GM18517 (cell line): Measurements from ENCODE around the gene ARHGAP30.
"Not testable (repeated sequence)": the region's sequence is repeated elsewhere in the genome, so short reads cannot be mapped to it uniquely, and the experiment has no call there.

Experiments
- ATAC-seq: cut with Tn5 transposase; IDR thresholded peaks from one replicate; pipeline ENCODE4 v1.9.1; 2021; ENCODE audit warnings: mild to moderate bottlenecking, moderate library complexity; ENCODE audit not compliant: unreplicated experiment

ARHGAP30 gene

DNA sequence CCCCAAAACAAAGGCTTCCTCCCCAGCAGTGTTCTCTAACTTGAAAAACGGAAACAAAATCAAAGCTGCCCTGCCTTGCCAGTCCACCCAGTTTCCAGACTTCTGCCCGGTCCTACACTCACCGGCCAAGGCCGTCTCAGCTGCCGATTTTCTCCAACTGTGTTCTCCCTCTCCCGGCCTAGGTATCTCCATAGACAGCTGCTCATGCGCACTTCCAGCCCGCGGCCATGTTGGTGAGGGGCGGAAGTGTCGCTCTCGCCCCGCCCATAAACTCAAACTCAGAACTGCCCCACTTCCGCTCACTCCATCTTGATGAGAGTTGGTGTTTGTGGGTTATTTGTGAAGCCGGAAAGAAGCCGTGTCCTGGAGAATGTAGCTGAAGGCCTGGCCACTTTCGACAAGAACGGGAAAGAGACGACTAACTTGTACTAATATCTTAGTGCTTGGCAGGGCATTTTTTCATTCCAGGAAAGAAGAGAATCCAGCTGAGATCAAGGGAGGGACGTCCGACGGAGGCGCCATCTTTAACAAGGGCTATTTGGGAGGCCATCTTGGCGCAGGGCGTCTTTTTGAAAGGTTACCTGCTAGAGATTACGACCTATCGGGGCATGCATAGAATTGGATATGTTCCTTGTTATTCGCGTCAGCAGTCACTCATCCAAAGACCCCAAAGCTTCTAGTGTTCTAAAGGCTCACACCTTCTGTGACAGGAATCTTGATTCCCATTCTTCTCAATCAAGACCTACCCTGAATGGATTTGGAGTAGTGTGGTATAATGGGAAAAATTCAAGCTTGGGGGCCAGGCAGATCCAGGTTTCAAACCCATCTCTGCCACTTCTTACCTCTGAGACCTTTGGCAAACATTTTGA, 23.7 kb downstream of the ARHGAP30 start, which contains the start of gene USF1:
TSS of gene USF1 (minus strand) at position 242 of the 869 bp plus-strand sequence. CDS start 2,702 bp downstream, outside the sequence.
- peak; percentile 52 for ATAC-seq

DNA sequence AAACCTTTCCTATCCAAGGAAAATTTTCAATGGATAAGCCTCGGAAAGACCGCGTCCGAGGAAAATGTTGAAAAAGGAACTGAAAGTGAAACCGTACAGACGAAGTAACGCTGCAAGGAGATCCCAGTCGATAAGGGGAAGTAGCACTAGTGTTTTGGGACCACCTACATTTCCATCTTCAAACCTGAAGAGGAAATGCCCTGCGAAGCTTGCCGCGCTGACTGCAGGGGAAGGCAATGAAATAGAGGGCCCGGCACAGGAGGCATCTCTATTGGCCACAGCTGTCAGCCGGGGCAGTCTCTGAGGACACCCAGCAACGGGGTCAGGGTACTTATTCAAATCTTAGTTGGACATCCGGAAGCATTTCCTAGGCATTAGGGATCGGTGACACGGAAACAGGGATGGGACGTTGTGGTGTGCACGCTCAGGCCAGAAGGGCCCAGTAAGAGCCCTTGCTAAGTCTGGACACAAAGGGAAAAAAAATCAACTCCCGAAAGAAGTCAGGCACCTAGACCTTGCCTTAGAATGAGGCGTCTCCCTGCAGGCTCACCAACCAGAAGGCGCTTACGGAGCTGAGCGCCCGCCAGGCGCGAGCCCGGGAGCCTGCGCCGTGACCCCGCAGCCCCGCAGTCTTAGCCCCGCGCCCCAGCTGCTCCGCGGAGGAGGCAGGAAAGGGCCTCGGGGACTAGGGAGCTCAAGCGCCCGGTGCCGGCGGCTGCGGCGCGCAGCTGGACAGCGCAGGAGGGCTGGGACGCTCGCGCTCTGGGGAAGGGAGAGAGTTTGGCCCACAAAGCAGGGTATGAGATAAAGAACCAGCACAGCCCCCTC, 24.6 kb downstream of the ARHGAP30 start:
- peak; percentile 41 for ATAC-seq

DNA sequence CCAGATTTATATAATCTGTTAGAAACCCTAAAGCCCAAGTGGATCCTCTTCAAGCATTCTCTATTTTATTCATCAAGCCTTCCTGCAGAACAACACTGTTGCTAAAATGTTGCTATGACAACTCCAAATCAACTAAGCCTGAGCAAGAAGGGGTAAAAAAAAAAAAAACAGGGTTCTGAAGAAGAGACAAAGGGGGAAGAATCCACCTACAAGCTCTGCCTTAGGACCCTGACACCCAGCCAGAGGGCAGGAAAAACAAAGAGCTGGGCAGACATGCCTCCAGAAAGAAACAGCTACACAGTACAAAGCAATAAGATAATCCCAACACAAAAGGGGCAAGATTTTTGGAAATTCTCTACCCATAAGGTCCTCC, 25.2 kb downstream of the ARHGAP30 start:
- ATAC-seq = no peak

DNA sequence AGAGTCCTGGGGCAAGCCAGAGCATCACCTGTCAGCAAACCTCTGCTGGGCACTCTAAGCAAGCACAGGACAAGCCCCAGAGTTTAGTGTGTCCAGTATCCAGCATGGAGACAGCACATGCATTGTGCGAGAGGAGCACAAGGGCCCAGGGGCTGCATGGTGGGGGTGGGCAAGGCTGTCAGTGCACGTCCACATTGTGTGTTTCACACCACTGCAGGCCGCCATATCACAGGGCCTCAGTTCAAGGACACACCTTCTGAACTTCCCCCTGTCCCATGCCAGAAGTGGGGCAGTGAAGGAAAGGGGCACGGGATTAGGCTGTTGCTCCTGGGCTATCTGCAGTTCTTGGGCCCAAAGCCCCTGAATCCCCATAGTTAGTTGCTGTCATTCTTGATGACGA, 30.1 kb downstream of the ARHGAP30 start:
- no peak for ATAC-seq

DNA sequence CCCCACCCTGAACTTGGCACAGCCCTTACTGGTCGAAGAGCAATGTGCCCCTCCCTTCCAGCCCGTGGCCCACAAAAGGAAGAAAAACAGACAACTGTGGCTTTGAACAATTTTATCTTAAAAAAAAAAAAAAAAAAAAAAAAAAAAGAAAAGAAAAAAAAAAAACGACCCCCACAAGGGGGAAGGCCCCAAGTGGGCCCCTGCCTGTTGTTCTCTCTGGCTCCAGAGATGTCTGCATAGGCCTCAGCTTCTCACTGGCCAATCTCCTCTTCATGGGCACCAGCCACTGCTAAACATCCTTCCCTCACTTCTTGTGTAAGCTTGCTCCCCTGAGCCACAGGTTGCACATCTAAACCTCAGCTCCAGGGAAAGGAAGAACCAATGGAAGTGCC, 30.5 kb downstream of the ARHGAP30 start:
- ATAC-seq = no peak

DNA sequence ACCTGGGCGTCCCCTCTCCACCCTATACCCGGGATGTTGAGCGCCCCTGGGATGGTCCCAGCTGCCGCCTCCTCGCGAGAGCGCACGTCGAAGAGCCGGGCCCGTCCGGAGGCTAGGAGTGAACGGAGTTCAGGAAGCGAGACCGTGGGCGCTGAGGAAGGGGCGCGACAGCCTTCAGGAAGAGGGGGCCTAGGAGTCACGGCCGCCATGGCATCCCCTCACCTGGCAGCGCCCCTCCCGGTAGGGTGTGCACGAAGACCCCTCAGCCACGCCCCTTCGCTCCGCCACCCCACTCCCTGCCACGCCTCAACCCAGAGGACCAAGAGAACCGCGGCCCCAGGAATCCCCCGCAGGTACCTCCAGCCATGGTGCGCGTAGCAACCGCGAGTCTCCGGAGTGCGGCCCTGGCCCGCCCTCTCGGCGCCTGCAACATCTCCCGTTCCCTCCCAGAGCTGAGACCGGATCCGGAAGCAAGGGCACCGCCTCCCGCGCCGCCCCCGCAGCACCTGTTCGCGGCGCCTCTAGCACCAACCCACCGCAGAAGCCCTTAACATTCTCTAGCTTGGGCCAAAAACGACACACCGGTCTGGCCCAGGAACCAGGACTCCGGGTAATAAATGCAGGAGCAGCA, 31.1 kb downstream of the ARHGAP30 start, which contains the start of gene TSTD1:
TSS of gene TSTD1 (minus strand) at position 442 of the 631 bp plus-strand sequence. CDS start at position 367, 75 bp downstream.
- peak; percentile 76 for ATAC-seq

DNA sequence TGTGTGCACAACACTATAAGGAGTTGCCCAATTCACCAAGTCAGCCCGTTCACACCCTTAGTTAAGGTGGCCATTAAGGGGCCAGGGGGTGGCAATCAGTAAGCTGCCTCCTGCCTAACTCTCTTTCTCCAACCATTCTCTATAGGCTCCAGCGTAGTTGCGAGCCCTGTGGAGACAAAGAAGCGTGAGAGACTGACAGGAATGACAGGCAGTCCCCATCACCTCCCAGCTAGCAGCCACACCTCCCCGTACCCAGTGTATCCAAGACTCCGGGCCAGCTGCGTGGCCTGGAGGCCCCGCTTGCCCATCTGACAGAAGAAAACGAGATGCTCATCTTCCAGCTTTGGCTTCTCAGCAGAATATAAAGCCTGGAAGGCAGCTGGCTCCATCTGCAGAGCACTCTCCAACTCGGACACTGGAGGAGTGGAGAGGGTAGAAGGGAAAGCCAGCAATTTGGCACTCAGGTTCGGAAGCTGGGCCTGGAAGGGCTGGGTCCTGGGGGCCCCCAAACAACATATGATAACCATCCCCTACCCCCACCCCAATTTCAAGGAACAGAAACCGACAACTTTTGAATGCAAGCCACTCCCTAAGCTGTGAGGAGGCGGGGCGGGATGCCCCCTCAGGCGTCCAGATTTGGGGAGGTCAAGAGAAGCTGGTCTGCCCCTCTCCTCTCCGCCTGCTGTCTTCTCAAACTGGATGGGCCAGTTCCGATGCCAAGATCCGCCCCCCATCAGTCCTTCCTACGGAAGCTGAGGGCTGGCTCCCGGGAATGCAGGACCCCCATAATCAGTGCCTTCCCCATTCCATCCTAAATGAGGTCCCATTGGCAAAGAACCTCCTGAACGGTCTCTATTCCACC, 31.8 kb downstream of the ARHGAP30 start:
- ATAC-seq = no peak

GRCh38 chr1:161033751-161034150, 35.9 kb downstream of the ARHGAP30 start:
- no peak for ATAC-seq

GRCh38 chr1:161032409-161032808, 37.3 kb downstream of the ARHGAP30 start:
- ATAC-seq = no peak

- no peak for ATAC-seq
Measured at GRCh38 chr1:161031874-161032273, 37.8 kb downstream of the ARHGAP30 start.

DNA sequence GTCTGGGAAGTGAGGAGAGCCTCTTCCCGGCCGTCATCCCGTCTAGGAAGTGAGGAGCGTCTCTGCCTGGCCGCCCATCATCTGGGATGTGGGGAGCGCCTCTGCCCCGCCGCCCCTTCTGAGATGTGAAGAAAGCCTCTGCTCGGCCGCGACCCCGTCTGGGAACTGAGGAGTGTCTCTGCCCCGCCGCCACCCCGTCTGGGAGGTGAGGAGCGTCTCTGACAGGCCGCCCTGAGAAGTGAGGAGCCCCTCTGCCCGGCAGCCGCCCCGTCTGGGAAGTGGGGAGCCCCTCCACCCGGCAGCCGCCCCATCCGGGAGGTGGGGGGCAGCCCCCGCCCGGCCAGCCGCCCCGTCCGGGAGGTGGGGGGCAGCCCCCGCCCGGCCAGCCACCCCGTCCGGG, 40.2 kb downstream of the ARHGAP30 start:
- not testable (repeated sequence) for ATAC-seq

DNA sequence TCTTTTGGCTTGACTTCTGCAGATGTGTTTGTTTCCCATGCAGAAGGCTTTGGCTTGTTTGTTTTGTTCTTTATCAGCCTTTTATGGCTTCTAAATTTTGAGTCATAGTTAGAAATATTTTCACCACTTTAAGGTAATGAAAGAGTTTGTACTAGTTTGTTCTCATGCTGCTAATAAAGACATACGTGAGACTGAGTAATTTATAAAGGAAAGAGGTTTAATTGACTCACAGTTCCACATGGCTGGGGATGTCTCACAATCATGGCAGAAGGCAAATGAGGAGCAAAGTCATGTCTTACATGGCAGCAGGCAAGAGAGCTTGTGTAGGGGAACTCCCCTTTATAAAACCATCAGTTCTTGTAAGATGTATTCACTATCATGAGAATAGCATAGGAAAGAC, 42.7 kb downstream of the ARHGAP30 start:
- not testable (repeated sequence) for ATAC-seq

DNA sequence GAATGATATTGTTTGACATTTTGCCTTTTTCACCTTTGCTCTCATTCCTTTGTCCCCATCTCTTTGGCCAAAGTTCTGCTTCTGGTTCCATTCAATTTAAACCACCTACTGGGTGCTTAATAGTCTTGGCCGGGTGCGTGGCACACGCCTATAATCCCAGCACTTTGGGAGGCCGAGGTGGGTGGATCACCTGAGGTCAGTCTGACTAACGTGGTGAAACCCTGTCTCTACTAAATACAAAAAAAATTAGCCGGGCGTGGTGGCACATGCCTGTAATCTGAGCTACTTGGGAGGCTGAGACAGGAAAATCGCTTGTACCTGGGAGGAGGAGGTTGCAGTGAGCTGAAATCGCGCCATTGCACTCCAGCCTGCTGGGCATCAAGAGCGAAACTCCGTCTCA, 47.3 kb downstream of the ARHGAP30 start:
- not testable (repeated sequence) for ATAC-seq

DNA sequence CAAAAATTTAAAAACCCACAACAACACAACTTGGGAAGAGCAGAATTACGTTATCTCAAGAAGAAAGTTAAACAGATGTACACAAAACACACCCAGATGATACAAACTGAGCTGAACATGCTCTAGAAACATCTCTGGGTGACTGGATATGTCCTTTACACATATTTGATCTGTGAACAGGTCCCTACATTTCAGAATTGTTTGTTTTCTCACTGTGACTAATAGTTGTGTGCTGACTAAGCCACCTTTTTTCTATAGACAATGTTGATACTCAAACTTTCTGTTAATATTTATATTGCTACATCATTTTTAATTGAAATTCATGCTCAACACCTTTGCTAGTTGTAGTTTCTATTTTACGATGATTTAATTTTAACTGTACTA, 47.7 kb downstream of the ARHGAP30 start:
- no peak for ATAC-seq

DNA sequence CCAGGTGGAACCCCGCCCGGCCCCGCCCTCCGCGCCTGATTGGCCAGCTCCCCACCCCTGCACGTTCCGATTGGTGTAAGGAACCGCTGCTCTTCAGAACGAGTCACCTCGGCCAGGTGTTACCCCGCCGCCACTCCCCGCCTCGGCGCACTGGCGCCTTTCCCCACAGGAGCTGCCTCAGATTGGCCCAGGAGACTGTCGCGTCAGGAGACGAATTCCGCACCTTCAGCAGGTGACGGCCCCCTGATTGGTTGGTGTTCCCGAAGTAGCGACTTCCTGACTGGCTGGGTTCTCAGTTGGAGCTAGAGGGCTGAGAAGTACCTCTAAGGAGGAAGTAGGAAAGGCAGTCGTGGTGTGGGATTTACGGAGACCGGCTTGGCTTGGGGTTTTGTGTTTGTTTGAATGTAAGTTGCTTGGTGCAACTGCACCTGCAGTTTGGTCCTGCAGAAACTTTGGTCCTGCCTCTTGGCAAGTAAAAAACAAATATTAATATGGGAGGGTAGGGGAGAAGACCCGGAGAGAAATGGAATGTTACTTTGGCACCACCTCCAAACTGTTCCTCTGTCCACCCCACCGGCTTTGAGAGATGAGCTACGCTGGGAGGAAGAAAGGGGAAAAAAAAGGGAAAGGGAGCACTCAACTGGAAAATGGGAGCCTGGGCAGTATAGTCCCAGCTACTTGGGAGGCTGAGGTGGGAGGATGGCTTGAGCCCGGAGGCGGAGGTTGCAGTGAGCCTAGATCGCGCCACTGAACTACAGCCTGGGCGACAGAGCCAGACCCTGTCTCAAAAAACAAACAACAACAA, 48.3 kb downstream of the ARHGAP30 start:
- peak; percentile 62 for ATAC-seq

DNA sequence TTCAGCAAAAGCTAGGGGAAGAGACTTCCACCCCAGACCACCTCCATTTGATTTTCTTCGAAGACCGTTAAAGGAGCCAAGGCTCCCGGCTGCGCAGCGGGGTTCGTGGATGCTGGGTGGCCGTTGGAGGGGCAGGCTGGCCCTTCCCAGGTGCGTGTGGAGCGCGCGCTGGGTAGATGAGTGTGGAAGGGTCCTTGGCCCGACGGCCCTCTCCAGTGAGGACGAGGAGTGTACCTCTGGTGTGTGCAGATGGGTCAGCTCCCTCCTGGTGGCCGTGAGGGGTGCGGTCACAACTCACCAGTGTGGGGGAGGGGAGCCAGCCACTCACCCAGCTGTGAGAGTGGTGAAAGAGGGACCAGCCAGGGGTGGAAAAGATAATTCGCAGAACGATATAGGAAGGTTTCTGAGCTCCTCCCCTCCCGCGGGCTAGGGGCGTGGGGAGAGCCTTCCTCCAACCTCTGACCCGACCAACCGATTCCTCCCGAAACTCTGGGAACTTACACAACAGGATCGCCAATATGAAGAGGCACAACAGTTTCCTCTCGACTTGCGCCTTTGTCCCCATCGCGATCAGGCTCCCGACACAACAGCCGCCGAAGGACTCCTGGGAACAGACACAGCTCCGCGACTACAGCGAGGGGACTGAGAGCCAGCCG, 49.1 kb downstream of the ARHGAP30 start, which contains the start of gene F11R:
TSS of gene F11R (minus strand) at position 644 of the 656 bp plus-strand sequence. CDS start at position 565, 79 bp downstream.
- ATAC-seq = peak; percentile 39

- no peak for ATAC-seq
Measured at GRCh38 chr1:161019751-161020495, 49.8 kb downstream of the ARHGAP30 start.

GRCh38 chr1:161019111-161019660, 50.5 kb downstream of the ARHGAP30 start:
- ATAC-seq = not testable (repeated sequence)
